Measurements from ENCODE around the gene ZNF653. TPM values are rescaled to one million over a fixed set of nuclear protein-coding genes. Genes with fewer than 3 reads are reported as not detected.
A peak's percentile ranks its signal among the peaks of the same experiment; 100 is the strongest.

ZNF653 gene
- polyA plus RNA-seq, 1 experiment, result 2.1 TPM

- Histone ChIP-seq H3K4me3 (ENCODE audit: low read depth, low read length) (no peak overlapping the region), H3K27ac (ENCODE audit: low read depth, low read length) (no peak overlapping the region), H3K27me3 (ENCODE audit: control insufficient read depth, insufficient read depth, low read length) (peaks cover 6% of the 10 kb centered on the region), H3K9me3 (ENCODE audit: control insufficient read depth, insufficient read depth, low read length) (peaks cover 4% of the 10 kb centered on the region; the same call in 1 of the 2 replicates)
- no peak for DNase-seq (ENCODE audit: low read depth, low spot score)
- CTCF ChIA-PET, result no interaction called here
- POLR2A ChIA-PET, result no interaction called here
- TF ChIP-seq, protein P1, sequence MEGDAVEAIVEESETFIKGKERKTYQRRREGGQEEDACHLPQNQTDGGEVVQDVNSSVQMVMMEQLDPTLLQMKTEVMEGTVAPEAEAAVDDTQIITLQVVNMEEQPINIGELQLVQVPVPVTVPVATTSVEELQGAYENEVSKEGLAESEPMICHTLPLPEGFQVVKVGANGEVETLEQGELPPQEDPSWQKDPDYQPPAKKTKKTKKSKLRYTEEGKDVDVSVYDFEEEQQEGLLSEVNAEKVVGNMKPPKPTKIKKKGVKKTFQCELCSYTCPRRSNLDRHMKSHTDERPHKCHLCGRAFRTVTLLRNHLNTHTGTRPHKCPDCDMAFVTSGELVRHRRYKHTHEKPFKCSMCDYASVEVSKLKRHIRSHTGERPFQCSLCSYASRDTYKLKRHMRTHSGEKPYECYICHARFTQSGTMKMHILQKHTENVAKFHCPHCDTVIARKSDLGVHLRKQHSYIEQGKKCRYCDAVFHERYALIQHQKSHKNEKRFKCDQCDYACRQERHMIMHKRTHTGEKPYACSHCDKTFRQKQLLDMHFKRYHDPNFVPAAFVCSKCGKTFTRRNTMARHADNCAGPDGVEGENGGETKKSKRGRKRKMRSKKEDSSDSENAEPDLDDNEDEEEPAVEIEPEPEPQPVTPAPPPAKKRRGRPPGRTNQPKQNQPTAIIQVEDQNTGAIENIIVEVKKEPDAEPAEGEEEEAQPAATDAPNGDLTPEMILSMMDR (IDR thresholded peaks at IDR 0.05; ENCODE audit: low read depth, low read length), result no peak
Observed at GRCh38 chr19:11486661-11487503, 18.8 kb downstream of the ZNF653 start.

- H3K9me3 ChIP-seq (ENCODE audit: control insufficient read depth, insufficient read depth, low read length), result peaks cover 7% of the 10 kb centered on the region; the same call in 1 of the 2 replicates
- ChIA-PET CTCF (interaction anchor here (0.9 kb wide), 1 partner anchor 10 kb away, joined by 3 read pairs; no protein-coding TSS in a partner anchor), POLR2A (interaction anchor here (0.6 kb wide), 1 partner anchor 272 kb away, joined by 6 read pairs; no protein-coding TSS in a partner anchor)
- TF ChIP-seq, protein P1 (IDR thresholded peaks at IDR 0.05; ENCODE audit: low read depth, low read length), result no peak
- no peak for DNase-seq (ENCODE audit: low read depth, low spot score)
- no peak overlapping the region for H3K4me3 ChIP-seq (ENCODE audit: low read depth, low read length)
- H3K27ac ChIP-seq (ENCODE audit: low read depth, low read length), result no peak overlapping the region
- H3K27me3 ChIP-seq (ENCODE audit: control insufficient read depth, insufficient read depth, low read length), result peaks cover 18% of the 10 kb centered on the region
Observed at GRCh38 chr19:11485245-11485837, 20.3 kb downstream of the ZNF653 start.

DNA sequence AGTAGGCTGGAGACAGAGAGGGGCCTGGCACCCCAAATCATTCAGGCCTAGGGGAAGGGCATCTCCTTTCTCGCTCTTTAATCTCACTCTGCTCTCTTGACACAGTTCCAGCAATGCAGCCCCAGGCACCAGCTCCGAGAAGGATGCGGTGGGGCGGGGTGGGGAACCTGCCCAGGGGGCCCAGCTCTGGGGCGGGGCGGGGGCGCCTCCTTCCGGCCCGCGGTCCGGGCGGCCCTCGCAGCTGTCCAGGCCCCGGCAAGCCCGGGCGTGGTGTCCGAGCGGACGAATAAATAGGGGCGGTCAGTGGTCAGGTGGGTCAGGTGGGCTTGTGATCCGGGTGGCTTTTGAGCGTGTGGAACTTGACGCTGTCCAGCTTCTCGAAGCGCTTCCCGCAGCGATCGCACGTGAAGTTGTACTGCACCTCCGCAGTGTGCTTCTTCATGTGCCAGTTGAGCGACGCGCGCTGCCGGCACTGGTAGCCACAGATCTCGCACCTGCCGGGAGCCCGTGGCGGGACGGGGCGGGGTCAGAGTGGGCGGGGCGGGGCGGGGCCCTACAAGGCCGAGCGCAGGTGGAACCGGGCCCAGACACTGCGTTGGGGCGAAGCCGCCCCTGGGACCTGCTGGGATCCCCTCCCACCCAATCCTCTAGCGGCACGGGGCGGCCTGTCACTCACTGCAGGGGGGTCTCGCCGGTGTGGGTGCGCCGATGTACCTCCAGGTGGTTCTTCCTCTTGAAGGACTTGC is 22.1 kb downstream of the ZNF653 start:
- peaks cover 31% of the 10 kb centered on the region for H3K27me3 ChIP-seq (ENCODE audit: control insufficient read depth, insufficient read depth, low read length)
- no peak overlapping the region for H3K4me3 ChIP-seq (ENCODE audit: low read depth, low read length)
- H3K9me3 ChIP-seq (ENCODE audit: control insufficient read depth, insufficient read depth, low read length), result peaks cover 13% of the 10 kb centered on the region; the same call in 1 of the 2 replicates
- H3K27ac ChIP-seq (ENCODE audit: low read depth, low read length), result no peak overlapping the region
- CTCF ChIA-PET, result interaction anchor here (0.6 to 2.2 kb wide), 41 partner anchors 9 to 271 kb away, joined by 3 to 22 read pairs (median 4); partner anchors contain the start of genes EPOR and SWSAP1
- TF ChIP-seq, protein P1 (IDR thresholded peaks at IDR 0.05; ENCODE audit: low read depth, low read length), result no peak
- DNase-seq (ENCODE audit: low read depth, low spot score), result no peak
- POLR2A ChIA-PET, result no interaction called here

DNA sequence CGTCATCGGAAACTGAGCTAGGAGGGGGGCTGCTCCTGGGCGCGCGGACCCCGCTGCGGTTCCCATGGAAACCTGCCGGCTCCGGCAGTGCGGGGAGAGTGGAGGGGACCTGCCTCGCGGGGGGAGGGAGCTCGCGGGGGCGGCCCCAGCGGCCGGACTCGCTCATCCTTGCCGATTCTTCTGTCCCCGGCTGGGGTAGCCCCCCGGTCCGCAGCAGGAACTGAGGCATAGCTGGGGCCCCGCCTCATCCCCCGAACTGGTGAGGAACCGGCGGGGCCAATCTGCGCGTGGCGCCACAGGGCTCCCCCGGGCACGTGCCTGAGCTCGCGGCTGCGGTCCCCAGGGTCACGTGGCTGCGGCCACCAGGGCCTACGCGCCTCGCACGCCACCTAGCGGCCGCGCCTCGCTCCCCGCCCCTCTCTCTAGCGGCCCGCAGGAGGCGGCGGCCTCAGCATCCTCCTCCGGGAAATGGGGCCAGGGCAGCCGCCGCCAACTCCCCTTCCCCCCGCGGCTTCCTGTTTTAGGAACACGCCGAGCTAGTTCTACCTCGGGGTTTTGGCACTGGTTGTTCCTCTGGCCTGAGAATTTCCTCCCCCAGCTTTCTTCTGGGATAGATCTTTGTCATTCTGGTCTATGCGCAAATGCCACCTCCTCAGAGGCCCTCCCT is 23.1 kb downstream of the ZNF653 start:
- TF ChIP-seq, protein P1 (IDR thresholded peaks at IDR 0.05; ENCODE audit: low read depth, low read length), result peak; percentile 82
- POLR2A ChIA-PET, result interaction anchor here (0.6 to 1.0 kb wide), 3 partner anchors 189 to 869 kb away, joined by 5 to 11 read pairs (median 10); no protein-coding TSS in a partner anchor
- CTCF ChIA-PET, result interaction anchor here (0.6 to 2.2 kb wide), 45 partner anchors 9 to 357 kb away, joined by 3 to 22 read pairs (median 4); partner anchors contain the start of genes DOCK6, EPOR and SWSAP1

More for the DNA sequence above, 23.1 kb downstream of the ZNF653 start:
- peak; percentile 32 for DNase-seq (ENCODE audit: low read depth, low spot score)
- H3K4me3 ChIP-seq (ENCODE audit: low read depth, low read length), result peak overlapping the region; percentile 51
- H3K27me3 ChIP-seq (ENCODE audit: control insufficient read depth, insufficient read depth, low read length), result peaks cover 40% of the 10 kb centered on the region
- no peak overlapping the region for H3K27ac ChIP-seq (ENCODE audit: low read depth, low read length)
- peaks cover 13% of the 10 kb centered on the region; the same call in 1 of the 2 replicates for H3K9me3 ChIP-seq (ENCODE audit: control insufficient read depth, insufficient read depth, low read length)

All from AG04450 (cell line).